ENCODE data around the gene TRABD2B. TPM values are rescaled to one million over a fixed set of nuclear protein-coding genes. Genes with fewer than 3 reads are reported as not detected.

TRABD2B gene
- total and polyA plus RNA-seq, 7 donors = 0.08 to 0.76 (median 0.42) TPM

GRCh38 chr1:47898133-47898845, 98.9 kb downstream of the TRABD2B start:
- 60 to 63% (median 61%) methylated on average over 6 of the region's 6 CpGs for WGBS, 3 donors
- DNase-seq (no peak), ATAC-seq (no peak)
- TF ChIP-seq CTCF (IDR thresholded peaks at IDR 0.05) = no peak
- Histone ChIP-seq H3K27me3 (ENCODE audit: insufficient read depth in 3 of 3, low read length in 2 of 3) (no peaks in the 10 kb centered on the region), H3K4me3 (no peak overlapping the region), H3K4me1 (no peaks in the 10 kb centered on the region), H3K27ac (no peak overlapping the region), H3K9me3 (no peaks in the 10 kb centered on the region), H3K36me3 (ENCODE audit: insufficient read depth in 1 of 2, low read depth in 1 of 2) (no peaks in the 10 kb centered on the region)
- intact Hi-C loops (cut with DNase I) = no loop called here

- H3K4me1 ChIP-seq = no peaks in the 10 kb centered on the region
- intact Hi-C loops (cut with DNase I) = no loop called here
- H3K27me3 ChIP-seq (ENCODE audit: insufficient read depth in 3 of 3, low read length in 2 of 3) = no peaks in the 10 kb centered on the region
- TF ChIP-seq CTCF (IDR thresholded peaks at IDR 0.05) = no peak
- H3K9me3 ChIP-seq = no peaks in the 10 kb centered on the region
- ATAC-seq (no peak), DNase-seq (no peak)
- 72 to 78% (median 78%) methylated on average over 10 of the region's 10 CpGs for WGBS, 3 donors
- no peaks in the 10 kb centered on the region for H3K36me3 ChIP-seq (ENCODE audit: insufficient read depth in 1 of 2, low read depth in 1 of 2)
- H3K4me3 ChIP-seq = no peak overlapping the region
- no peak overlapping the region for H3K27ac ChIP-seq
Observed at GRCh38 chr1:47895279-47896125, 101.7 kb downstream of the TRABD2B start.

DNA sequence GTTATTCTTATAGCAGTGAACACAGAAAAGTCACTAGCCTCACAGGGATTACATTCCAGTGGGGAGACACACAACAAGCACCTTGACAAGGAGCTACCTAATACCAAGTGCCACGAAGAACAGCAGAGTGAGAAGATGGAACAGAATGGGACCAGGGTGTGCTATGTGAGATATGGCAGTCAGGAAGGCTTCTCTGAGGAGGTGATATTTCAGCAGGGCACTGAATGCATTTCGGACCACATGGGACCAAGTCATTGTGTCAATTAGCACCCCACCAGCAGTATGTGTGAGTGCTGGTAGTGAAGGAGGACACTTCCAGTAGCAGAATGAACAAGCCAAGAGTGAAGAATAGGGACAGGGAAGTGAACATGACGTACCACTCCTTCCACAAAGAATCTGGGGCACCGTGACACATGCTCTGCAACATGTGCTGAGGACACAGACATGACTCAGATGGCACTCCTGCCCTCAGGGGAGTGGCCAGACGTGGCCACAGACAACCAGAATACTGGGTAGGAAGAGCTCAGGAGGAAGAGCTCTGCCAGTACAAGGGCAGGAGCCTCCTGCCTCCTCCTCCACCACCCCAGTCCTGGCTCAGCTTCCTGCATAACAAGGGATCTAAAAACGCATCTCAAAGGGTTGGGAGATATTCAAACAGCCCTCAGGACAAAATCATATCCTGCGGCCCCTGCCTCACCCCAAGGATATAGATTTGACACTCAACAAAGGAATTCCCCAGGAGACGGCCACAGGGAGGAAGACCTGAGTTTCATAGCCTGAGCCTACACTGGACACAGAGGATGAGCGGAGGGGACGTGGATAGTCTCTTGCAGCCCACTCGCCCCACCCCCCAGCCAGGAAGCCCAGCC, 102.5 kb downstream of the TRABD2B start:
- no peaks in the 10 kb centered on the region for H3K27me3 ChIP-seq (ENCODE audit: insufficient read depth in 3 of 3, low read length in 2 of 3)
- H3K4me1 ChIP-seq = no peaks in the 10 kb centered on the region
- H3K9me3 ChIP-seq = no peaks in the 10 kb centered on the region
- 53 to 68% (median 59%) methylated on average over 11 of the region's 11 CpGs for WGBS, 3 donors
- no peaks in the 10 kb centered on the region for H3K36me3 ChIP-seq (ENCODE audit: insufficient read depth in 1 of 2, low read depth in 1 of 2)
- no peak overlapping the region for H3K27ac ChIP-seq
- DNase-seq (peak in 1 of 2 donors; percentile 63), ATAC-seq (peak; percentile 90 to 94 (median 92))
- intact Hi-C loops (cut with DNase I) = no loop called here
- no peak overlapping the region for H3K4me3 ChIP-seq
- TF ChIP-seq CTCF (IDR thresholded peaks at IDR 0.05) = no peak

DNA sequence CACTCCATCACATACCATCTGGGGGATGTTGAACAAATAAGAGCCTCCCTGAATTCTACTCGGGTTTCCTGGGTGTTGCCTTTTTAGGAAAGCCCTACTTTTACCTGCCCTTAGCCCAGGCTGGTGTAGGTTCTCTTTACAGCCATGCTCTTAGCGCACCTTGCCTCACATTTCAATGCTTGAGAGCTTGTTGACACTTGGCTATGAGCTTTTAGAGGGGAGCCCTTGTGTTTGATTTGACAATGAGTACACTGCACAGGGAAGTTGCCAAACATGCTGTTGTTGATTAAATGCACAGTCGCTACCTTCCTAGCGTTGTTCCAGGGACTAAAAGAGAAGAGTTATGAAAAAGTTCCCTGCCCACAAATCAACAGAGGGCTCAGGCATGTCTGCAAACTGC, 103.8 kb downstream of the TRABD2B start:
- Histone ChIP-seq H3K27ac (no peak overlapping the region), H3K9me3 (no peaks in the 10 kb centered on the region), H3K4me1 (no peaks in the 10 kb centered on the region), H3K4me3 (no peak overlapping the region), H3K36me3 (ENCODE audit: insufficient read depth in 1 of 2, low read depth in 1 of 2) (no peaks in the 10 kb centered on the region), H3K27me3 (ENCODE audit: insufficient read depth in 3 of 3, low read length in 2 of 3) (no peaks in the 10 kb centered on the region)
- WGBS, 3 donors = 77 to 80% (median 78%) methylated on average over 4 of the region's 4 CpGs
- no peak for DNase-seq
- no peak for TF ChIP-seq CTCF (IDR thresholded peaks at IDR 0.05)
- intact Hi-C loops (cut with DNase I) = no loop called here
- no peak for ATAC-seq

Measured in psoas muscle (tissue), 8 donors.